Hematopoietic multipotent progenitor cell treated with erythropoietin and hydrocortisone succinate and interleukin-3 and kit ligand, for 4 days (in vitro differentiated cells): ENCODE results near the gene PCDH17.

ENCODE experiments used
- DNase-seq: peaks from one replicate; pipeline ENCODE4 v3.0.0-alpha.2; 2015

The PCDH17 gene

GRCh38 chr13:57739089-57739488, 107.5 kb downstream of the PCDH17 start:
- no peak for DNase-seq

GRCh38 chr13:57739543-57740190, 108.1 kb downstream of the PCDH17 start:
- no peak for DNase-seq

GRCh38 chr13:57740719-57741118, 109.2 kb downstream of the PCDH17 start:
- no peak for DNase-seq

- DNase-seq, result no peak
Measured at GRCh38 chr13:57748096-57748495, 116.6 kb downstream of the PCDH17 start.

GRCh38 chr13:57760951-57761350, 129.4 kb downstream of the PCDH17 start:
- no peak for DNase-seq

- no peak for DNase-seq
Measured at GRCh38 chr13:57763689-57764088, 132.1 kb downstream of the PCDH17 start.
